KMS-11 (cell line): ENCODE measurements around the gene CDH5.
A peak's percentile ranks its signal among the peaks of the same experiment; 100 is the strongest.

Source experiments
- H2AFZ ChIP-seq: fragments of 200-600 bp; sonication (generic); 2 replicates; pipeline ENCODE4 v1.6.1; 2016; ENCODE audit warnings: antibody characterized with exemption, mixed run types, low read depth
- H3K27ac ChIP-seq: fragments of 200-600 bp; sonication (generic); 2 replicates; pipeline ENCODE4 v1.6.1; 2016; ENCODE audit warnings: mild to moderate bottlenecking, mixed run types
- H3K27me3 ChIP-seq: fragments of 200-600 bp; sonication (generic); 2 replicates; pipeline ENCODE4 v1.6.1; 2017; ENCODE audit warnings: mild to moderate bottlenecking, low read depth, mixed run types, moderate library complexity; ENCODE audit not compliant: insufficient read depth
- H3K36me3 ChIP-seq: fragments of 200-600 bp; sonication (generic); 2 replicates; pipeline ENCODE4 v1.6.1; 2017; ENCODE audit warnings: mild to moderate bottlenecking, mixed run types; ENCODE audit not compliant: insufficient read depth
- H3K4me1 ChIP-seq: fragments of 200-600 bp; sonication (generic); 2 replicates; pipeline ENCODE4 v1.6.1; 2016; ENCODE audit warnings: mild to moderate bottlenecking, low read depth, mixed run types; ENCODE audit not compliant: poor library complexity, severe bottlenecking
- H3K4me2 ChIP-seq: fragments of 200-600 bp; sonication (generic); 2 replicates; pipeline ENCODE4 v1.7.0; 2016; ENCODE audit warnings: mild to moderate bottlenecking, mixed run types
- H3K4me3 ChIP-seq: fragments of 200-600 bp; sonication (generic); IDR thresholded peaks from 2 replicates; pipeline ENCODE4 v1.6.1; 2017; ENCODE audit warnings: low read depth, low read length, mixed read lengths; ENCODE audit not compliant: insufficient read depth
- H3K79me2 ChIP-seq: fragments of 200-600 bp; sonication (generic); 2 replicates; pipeline ENCODE4 v1.6.1; 2016; ENCODE audit warnings: low read depth, mixed run types; ENCODE audit not compliant: insufficient read depth
- H3K9ac ChIP-seq: fragments of 200-600 bp; sonication (generic); 2 replicates; pipeline ENCODE4 v1.6.1; 2016; ENCODE audit warnings: mild to moderate bottlenecking, mixed run types
- H4K20me1 ChIP-seq: fragments of 200-600 bp; sonication (generic); 2 replicates; pipeline ENCODE4 v1.6.1; 2016; ENCODE audit warnings: mild to moderate bottlenecking, mixed run types; ENCODE audit not compliant: insufficient read depth
- TF ChIP-seq, protein P1 (sequence below): fragments of 200-600 bp; sonication (generic); conservative IDR thresholded peaks from 2 replicates; pipeline ENCODE4 v1.6.1; 2017; ENCODE audit warnings: low read depth, mild to moderate bottlenecking, antibody characterized with exemption, low read length, moderate library complexity, mixed read lengths

The CDH5 gene

DNA sequence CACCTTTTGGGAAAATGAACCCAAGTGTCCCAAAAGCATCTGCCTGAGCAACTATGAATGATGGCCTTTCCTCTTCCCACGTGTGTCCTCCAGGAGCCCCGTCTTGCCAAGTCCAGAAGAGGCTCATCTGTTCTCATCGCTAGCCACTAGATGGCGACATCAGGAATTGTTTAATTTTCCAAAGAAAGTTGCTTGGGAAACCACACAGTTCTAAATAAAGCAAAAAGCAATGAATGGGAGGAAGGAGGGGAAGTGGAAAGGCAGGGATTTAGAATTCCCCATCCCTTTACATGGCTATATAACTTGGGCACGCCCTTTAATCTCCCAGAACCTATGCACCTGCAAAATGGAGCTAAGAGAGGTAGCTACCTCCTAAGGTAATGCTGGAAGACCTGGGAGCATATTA is 9.0 kb upstream of the CDH5 start:
- TF ChIP-seq, protein P1, sequence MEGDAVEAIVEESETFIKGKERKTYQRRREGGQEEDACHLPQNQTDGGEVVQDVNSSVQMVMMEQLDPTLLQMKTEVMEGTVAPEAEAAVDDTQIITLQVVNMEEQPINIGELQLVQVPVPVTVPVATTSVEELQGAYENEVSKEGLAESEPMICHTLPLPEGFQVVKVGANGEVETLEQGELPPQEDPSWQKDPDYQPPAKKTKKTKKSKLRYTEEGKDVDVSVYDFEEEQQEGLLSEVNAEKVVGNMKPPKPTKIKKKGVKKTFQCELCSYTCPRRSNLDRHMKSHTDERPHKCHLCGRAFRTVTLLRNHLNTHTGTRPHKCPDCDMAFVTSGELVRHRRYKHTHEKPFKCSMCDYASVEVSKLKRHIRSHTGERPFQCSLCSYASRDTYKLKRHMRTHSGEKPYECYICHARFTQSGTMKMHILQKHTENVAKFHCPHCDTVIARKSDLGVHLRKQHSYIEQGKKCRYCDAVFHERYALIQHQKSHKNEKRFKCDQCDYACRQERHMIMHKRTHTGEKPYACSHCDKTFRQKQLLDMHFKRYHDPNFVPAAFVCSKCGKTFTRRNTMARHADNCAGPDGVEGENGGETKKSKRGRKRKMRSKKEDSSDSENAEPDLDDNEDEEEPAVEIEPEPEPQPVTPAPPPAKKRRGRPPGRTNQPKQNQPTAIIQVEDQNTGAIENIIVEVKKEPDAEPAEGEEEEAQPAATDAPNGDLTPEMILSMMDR, result peak; percentile 89
- Histone ChIP-seq H3K4me1 (peaks cover 7% of the 10 kb centered on the region), H3K4me3 (no peak overlapping the region), H4K20me1 (no peaks in the 10 kb centered on the region), H3K27ac (no peak overlapping the region), H3K36me3 (no peaks in the 10 kb centered on the region), H3K27me3 (peaks cover 11% of the 10 kb centered on the region; the same call in 1 of the 2 replicates), H3K4me2 (no peak overlapping the region), H2AFZ (no peak overlapping the region; the same call in 1 of the 2 replicates), H3K9ac (no peak overlapping the region), H3K79me2 (no peaks in the 10 kb centered on the region)

DNA sequence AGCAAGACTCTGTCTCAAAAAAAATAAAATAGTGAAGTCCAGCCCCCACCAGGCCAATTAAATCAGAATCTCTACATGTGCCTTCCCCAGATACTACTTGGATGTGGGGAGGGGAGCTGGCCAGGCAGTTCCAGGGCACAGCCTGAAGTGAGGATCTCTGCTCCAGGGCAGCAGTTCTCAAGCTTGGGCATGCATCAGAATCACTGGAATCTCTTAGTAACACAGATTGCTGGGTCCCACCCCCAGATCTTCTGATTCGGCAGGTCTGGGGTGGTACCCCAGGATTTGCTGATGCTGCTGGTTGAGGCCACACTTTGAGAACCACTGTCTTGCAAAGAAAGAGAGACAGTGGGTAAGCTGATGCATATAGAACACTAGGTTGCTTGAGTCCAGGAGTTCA is 8.3 kb upstream of the CDH5 start:
- no peak overlapping the region for H3K4me2 ChIP-seq
- H3K27ac ChIP-seq, result no peak overlapping the region
- TF ChIP-seq, protein P1, result no peak
- no peaks in the 10 kb centered on the region for H3K36me3 ChIP-seq
- H3K9ac ChIP-seq, result no peak overlapping the region
- no peaks in the 10 kb centered on the region for H3K79me2 ChIP-seq
- peaks cover 7% of the 10 kb centered on the region for H3K4me1 ChIP-seq
- no peak overlapping the region for H2AFZ ChIP-seq
- H3K27me3 ChIP-seq, result peaks cover 16% of the 10 kb centered on the region; the same call in 1 of the 2 replicates
- no peak overlapping the region for H3K4me3 ChIP-seq
- no peaks in the 10 kb centered on the region for H4K20me1 ChIP-seq

DNA sequence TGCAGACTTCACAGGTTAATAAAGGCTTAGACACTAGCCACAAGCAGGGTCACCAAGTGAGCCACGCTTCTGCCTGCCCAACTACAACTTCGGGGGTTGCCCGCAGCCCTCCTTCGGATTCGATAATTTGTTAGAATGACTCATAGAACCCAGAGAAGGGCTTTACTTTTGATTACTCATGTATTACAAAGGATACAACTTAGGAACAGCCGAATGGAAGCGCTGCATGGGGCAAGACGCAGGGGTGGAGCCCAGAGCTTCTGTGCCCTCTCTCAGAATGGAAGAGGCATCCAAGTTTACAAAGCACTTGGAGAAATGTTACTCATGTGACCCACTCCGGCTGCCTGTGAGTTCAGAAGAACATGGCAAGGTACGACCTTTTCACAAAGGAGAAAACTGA is 7.5 kb upstream of the CDH5 start:
- Histone ChIP-seq H3K79me2 (no peaks in the 10 kb centered on the region), H4K20me1 (no peaks in the 10 kb centered on the region), H2AFZ (no peak overlapping the region), H3K9ac (no peak overlapping the region), H3K4me1 (peaks cover 7% of the 10 kb centered on the region), H3K4me2 (no peak overlapping the region), H3K27me3 (peaks cover 19% of the 10 kb centered on the region), H3K4me3 (no peak overlapping the region), H3K27ac (no peak overlapping the region), H3K36me3 (no peaks in the 10 kb centered on the region)
- TF ChIP-seq, protein P1, result no peak

DNA sequence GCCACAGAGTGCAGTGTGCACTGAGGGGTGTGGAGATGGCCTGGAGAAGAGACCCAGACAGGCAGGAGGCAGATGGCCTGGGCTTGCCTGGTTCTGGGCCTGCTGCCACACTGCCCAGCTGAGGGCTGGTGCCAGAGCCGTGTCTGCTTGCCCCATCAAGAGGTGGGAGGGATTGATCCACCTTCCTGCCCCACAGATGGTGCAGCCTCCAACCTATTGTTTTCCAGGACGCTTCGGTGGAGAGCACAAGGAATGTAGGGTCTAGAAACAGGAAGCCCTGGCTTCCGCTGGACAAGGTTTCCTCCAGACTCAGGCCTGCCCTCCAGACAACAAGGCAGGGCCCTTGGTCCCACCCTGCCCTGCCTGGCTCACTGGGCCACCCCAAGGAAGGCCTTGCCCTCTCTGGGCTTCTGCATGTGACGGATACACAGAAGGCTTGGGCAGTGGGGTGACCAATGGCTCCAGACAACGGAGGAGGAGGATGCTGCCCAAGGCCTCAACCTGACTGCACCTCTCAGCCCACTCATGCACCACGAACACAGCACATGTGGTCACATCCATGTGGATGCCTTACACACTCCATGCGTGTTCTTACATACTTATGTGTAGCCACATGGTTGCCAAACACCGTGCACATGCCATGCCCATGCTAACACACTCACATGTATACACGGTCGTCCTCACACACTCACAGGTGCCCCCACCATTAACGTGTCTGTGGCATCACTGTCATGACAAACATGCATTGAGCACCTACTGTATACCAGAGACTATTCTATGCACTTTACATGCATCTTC is 6.5 kb upstream of the CDH5 start:
- Histone ChIP-seq H3K36me3 (no peaks in the 10 kb centered on the region), H3K27ac (no peak overlapping the region), H3K79me2 (no peaks in the 10 kb centered on the region), H3K27me3 (peaks cover 19% of the 10 kb centered on the region), H4K20me1 (no peaks in the 10 kb centered on the region), H3K4me2 (no peak overlapping the region), H3K4me3 (no peak overlapping the region), H2AFZ (no peak overlapping the region), H3K9ac (no peak overlapping the region), H3K4me1 (peaks cover under 1% of the 10 kb centered on the region)
- TF ChIP-seq, protein P1, result no peak
